Measurements from ENCODE around the gene ACIN1.

The ACIN1 gene

GRCh38 chr14:23047034-23047634 is 47.8 kb downstream of the ACIN1 start:
- H3K4me3 ChIP-seq (ENCODE audit: low read length) = no peak overlapping the region
- no peak for TF ChIP-seq ZNF274 (IDR thresholded peaks at IDR 0.05; ENCODE audit: low read depth, low read length)

GRCh38 chr14:23045419-23046357 is 49.2 kb downstream of the ACIN1 start:
- TF ChIP-seq ZNF274 (IDR thresholded peaks at IDR 0.05; ENCODE audit: low read depth, low read length) = no peak
- H3K4me3 ChIP-seq (ENCODE audit: low read length) = no peak overlapping the region

DNA sequence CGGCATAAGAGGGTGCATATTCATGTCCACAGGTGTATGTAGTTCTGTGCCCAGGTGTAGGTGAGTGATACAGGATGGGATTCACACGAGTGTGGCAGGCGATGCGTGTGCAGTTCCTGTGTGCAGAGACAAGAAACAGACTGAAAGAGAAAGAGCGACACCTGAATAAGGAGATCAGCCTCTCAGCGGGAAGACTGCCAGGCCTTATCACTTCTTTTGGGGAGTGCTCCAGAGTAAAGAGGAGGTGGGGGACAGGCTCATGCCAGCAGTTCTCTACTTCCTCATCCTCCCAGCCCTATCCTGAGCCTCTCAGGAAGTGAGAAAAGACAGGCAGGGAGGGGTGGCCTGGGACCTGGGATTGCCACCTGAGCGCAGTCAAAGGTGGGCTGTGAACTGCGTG is 50.1 kb downstream of the ACIN1 start:
- H3K4me3 ChIP-seq (ENCODE audit: low read length) = no peak overlapping the region
- TF ChIP-seq ZNF274 (IDR thresholded peaks at IDR 0.05; ENCODE audit: low read depth, low read length) = no peak

- no peak overlapping the region for H3K4me3 ChIP-seq (ENCODE audit: low read length)
- no peak for TF ChIP-seq ZNF274 (IDR thresholded peaks at IDR 0.05; ENCODE audit: low read depth, low read length)
Observed at GRCh38 chr14:23043754-23044153, 51.2 kb downstream of the ACIN1 start.

DNA sequence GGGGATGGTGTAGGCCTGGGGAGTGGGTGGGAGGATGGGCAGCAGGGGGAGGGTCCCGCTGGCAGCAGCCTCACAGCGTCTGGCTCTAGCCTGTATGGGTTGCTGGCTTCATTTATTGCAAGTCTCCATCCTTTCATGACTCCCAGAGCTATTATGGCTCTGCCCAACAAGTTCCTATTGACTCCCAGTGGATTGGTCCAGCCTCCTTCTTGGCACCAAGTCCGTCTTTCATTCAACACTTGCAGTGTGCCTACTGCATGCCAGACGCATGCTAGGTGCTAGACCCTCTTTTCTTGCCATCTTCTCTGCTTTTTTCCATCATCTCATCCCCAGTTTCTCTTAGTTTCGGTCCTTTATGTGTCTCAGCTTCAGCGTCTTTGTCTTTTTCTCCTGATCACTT is 51.8 kb downstream of the ACIN1 start:
- H3K4me3 ChIP-seq (ENCODE audit: low read length) = no peak overlapping the region
- no peak for TF ChIP-seq ZNF274 (IDR thresholded peaks at IDR 0.05; ENCODE audit: low read depth, low read length)

GRCh38 chr14:23042162-23042965 is 52.6 kb downstream of the ACIN1 start, which contains the start of gene PSMB11:
Gene PSMB11, plus strand, starts transcription at chr14:23042212. Its CDS starts 14 bp downstream, at chr14:23042226.
- no peak for TF ChIP-seq ZNF274 (IDR thresholded peaks at IDR 0.05; ENCODE audit: low read depth, low read length)
- H3K4me3 ChIP-seq (ENCODE audit: low read length) = no peak within 1 kb of the TSS

GRCh38 chr14:23041729-23042128 is 53.2 kb downstream of the ACIN1 start:
- no peak overlapping the region for H3K4me3 ChIP-seq (ENCODE audit: low read length)
- TF ChIP-seq ZNF274 (IDR thresholded peaks at IDR 0.05; ENCODE audit: low read depth, low read length) = no peak

DNA sequence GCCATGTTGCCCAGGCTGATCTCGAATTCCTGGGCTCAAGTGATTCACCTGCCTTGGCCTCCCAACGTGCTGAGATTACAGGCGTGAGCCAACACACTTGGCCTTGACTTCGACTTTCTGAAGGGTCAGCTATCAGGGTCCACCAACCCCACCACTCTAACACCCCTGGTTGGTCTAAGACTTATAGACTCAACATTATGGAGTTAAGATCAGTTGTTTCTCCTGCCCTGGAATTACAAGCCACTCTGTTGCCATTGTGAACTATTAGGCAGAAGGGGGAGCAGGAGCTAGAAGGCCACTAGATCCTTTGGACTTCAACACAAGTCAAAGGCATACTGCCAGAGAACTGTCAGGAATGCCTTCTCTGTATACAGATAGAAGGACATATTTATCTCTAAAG is 54.8 kb downstream of the ACIN1 start:
- TF ChIP-seq ZNF274 (IDR thresholded peaks at IDR 0.05; ENCODE audit: low read depth, low read length) = no peak
- no peak overlapping the region for H3K4me3 ChIP-seq (ENCODE audit: low read length)

DNA sequence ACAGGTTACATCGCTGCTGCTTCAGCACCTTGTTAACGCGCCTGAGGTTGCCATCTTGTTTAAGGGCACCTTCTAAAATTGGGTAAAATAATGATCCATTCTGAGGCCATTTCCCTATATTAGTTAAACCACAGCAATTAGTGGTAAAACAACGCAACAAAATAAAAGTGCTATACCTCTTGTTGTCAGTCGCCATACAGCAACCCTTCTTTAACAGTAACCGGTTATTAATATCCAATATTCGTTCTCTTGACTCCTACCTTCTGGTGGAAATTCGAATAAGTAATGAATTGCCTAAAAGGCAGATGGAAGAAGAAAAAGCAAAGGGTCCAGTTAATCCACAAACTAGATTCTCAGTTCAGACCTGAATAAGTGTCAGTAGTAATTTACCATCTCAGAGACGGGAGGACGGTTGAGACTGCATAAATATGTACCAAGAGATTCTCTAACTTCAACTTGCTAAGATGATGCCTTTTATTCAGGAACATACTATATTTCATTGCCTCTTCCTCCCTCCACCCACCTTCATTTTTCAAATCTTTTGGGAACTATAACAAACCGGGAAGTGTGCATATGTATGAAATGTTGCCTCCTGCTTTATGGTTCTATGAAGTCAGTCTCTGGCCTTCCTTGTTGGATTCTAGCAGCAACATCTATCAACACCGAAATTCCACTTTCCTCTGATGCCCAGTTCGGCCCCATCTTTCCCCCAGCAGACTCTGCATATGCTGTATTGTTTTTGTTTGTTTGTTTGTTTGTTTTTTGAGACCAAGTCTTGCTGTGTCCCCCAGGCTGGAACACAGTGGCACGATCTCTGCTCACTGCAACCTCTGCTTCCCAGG is 59.4 kb downstream of the ACIN1 start:
- no peak overlapping the region; the same call in 1 of the 2 replicates for H3K4me3 ChIP-seq (ENCODE audit: low read length)
- no peak for TF ChIP-seq ZNF274 (IDR thresholded peaks at IDR 0.05; ENCODE audit: low read depth, low read length)

- H3K4me3 ChIP-seq (ENCODE audit: low read length) = peak within 1 kb of the TSS; percentile 81
- no peak for TF ChIP-seq ZNF274 (IDR thresholded peaks at IDR 0.05; ENCODE audit: low read depth, low read length)
Observed at GRCh38 chr14:23034498-23035302, 60.2 kb downstream of the ACIN1 start, which contains the start of gene PSMB5. Gene PSMB5, minus strand, starts transcription at chr14:23034900. Its CDS starts 19 bp downstream, at chr14:23034881.

GRCh38 chr14:23033801-23034497 is 61.0 kb downstream of the ACIN1 start:
- H3K4me3 ChIP-seq (ENCODE audit: low read length) = peak overlapping the region; percentile 81
- TF ChIP-seq ZNF274 (IDR thresholded peaks at IDR 0.05; ENCODE audit: low read depth, low read length) = no peak

- H3K4me3 ChIP-seq (ENCODE audit: low read length) = peak overlapping the region; percentile 81; the same call in 1 of the 2 replicates
- no peak for TF ChIP-seq ZNF274 (IDR thresholded peaks at IDR 0.05; ENCODE audit: low read depth, low read length)
Observed at GRCh38 chr14:23033251-23033727, 61.6 kb downstream of the ACIN1 start.

Data from GM08714 (cell line).